Hepatocyte (in vitro differentiated cells): ENCODE measurements around the gene DUSP6.

Experiments used
- CTCF ChIP-seq: fragments of 200-600 bp; sonication (generic); IDR thresholded peaks from 2 replicates; pipeline ENCODE4 v1.5.1; 2016; ENCODE audit warnings: antibody characterized with exemption, mild to moderate bottlenecking; ENCODE audit not compliant: poor library complexity
- EZH2 ChIP-seq: fragments of 200-600 bp; sonication (generic); IDR thresholded peaks from 2 replicates; pipeline ENCODE4 v1.6.1; 2016; ENCODE audit warnings: antibody characterized with exemption, mild to moderate bottlenecking, borderline replicate concordance
- EZH2phosphoT487 ChIP-seq: fragments of 200-600 bp; sonication (generic); IDR thresholded peaks from one replicate; pipeline ENCODE4 v1.6.1; 2018; ENCODE audit warnings: antibody characterized with exemption, mild to moderate bottlenecking, low read depth, moderate library complexity; ENCODE audit not compliant: unreplicated experiment, severe bottlenecking

- TF ChIP-seq CTCF (no peak), EZH2 (no peak), EZH2phosphoT487 (no peak)
These were observed 24.7 kb downstream of the DUSP6 start for GRCh38 chr12:89327486-89328094.
